Brain microvascular endothelial cell (primary cell): ENCODE measurements around the gene PLEK2.

ENCODE experiments used
- DNase-seq: peaks from one replicate; pipeline ENCODE4 v3.0.0-alpha.2; 2020
- H3K27ac ChIP-seq: fragments of 250-450 bp; sonication (Bioruptor Pico); 2 replicates; pipeline ENCODE4 v1.5.1; 2020; ENCODE audit warnings: mild to moderate bottlenecking, moderate library complexity
- H3K27me3 ChIP-seq: fragments of 250-450 bp; sonication (Bioruptor Pico); replicated peaks from 2 replicates; pipeline ENCODE4 v1.5.1; 2020; ENCODE audit warnings: mild to moderate bottlenecking
- H3K36me3 ChIP-seq: fragments of 250-450 bp; sonication (Bioruptor Pico); replicated peaks from 2 replicates; pipeline ENCODE4 v1.5.1; 2020; ENCODE audit warnings: mild to moderate bottlenecking
- H3K4me3 ChIP-seq: 2 replicates; pipeline ENCODE4 v1.5.1; 2011; ENCODE audit warnings: low read depth, mild to moderate bottlenecking, control low read depth, low read length, moderate library complexity
- in situ Hi-C: cut with HindIII; loops from 2 replicates; pipeline ENCODE4 v1.10.0; 2017; ENCODE audit warnings: low sequenced_read_pairs, low pct_ligation_motif_present
- TF ChIP-seq, protein P1 (sequence below): IDR thresholded peaks from 2 replicates; pipeline ENCODE4 v1.5.1; 2011; ENCODE audit warnings: low read depth, mild to moderate bottlenecking, moderate library complexity, low read length, control low read depth, inconsistent platforms; ENCODE audit errors: missing control alignments

PLEK2 gene

DNA sequence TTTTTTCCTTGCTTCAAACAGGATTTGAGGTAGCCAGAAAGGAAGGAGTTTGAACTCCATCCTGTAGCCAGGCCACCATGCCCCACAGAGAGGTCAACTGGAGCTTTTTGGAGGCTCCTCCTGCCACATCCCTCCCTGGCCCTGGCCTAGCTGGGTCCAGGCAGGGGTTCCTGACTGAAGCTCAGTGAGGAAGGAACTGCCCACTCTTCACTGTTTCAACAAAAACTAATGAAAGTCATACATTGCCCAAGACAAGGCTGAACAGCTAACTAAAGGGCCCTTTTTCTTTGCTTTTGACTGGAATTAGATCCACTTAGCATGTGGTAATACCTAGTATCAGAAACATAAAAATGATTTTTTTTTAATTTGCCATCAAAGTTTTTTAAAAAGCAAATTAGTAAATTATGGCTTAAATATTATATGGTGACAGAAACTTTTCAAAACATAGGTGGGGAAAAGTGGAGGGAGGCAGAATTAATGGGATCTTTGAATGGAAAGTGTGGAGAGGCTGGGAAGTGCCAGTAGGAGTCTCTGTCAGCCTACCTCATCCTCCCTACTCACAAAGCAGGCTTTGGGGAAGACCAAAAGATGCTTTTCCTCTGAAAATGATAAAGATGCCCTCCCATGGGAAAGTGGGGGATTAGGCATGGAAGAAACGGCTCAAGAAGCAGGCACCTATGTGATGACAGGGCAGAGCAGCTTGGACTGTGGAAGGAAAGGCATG is 22.0 kb downstream of the PLEK2 start:
- TF ChIP-seq, protein P1, sequence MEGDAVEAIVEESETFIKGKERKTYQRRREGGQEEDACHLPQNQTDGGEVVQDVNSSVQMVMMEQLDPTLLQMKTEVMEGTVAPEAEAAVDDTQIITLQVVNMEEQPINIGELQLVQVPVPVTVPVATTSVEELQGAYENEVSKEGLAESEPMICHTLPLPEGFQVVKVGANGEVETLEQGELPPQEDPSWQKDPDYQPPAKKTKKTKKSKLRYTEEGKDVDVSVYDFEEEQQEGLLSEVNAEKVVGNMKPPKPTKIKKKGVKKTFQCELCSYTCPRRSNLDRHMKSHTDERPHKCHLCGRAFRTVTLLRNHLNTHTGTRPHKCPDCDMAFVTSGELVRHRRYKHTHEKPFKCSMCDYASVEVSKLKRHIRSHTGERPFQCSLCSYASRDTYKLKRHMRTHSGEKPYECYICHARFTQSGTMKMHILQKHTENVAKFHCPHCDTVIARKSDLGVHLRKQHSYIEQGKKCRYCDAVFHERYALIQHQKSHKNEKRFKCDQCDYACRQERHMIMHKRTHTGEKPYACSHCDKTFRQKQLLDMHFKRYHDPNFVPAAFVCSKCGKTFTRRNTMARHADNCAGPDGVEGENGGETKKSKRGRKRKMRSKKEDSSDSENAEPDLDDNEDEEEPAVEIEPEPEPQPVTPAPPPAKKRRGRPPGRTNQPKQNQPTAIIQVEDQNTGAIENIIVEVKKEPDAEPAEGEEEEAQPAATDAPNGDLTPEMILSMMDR, result no peak
- no peak for DNase-seq
- peaks cover 15% of the 10 kb centered on the region for H3K36me3 ChIP-seq
- no peak overlapping the region for H3K4me3 ChIP-seq
- in situ Hi-C loops, result no loop called here
- no peaks in the 10 kb centered on the region for H3K27me3 ChIP-seq
- H3K27ac ChIP-seq, result no peak overlapping the region

DNA sequence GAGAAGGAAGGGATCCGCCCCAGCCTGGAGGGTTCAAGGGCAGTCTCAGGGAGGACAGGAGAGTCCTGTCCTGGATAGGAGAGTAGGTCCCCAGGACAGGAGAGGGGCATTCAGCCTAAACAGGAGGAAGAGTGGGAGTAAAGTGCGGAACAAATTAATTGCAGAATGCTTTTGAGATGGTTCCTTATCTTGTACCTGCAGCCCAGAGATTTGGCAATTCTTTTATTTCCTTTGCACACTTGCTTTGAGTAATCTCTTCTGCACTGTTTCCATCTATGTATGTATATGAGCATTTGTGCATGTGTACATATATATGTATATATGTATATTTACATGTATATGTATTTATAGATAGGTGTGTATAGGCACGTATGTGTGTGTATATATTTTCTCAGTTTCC is 22.7 kb downstream of the PLEK2 start:
- in situ Hi-C loops, result no loop called here
- TF ChIP-seq, protein P1, result no peak
- no peak for DNase-seq
- no peak overlapping the region for H3K4me3 ChIP-seq
- H3K27me3 ChIP-seq, result no peaks in the 10 kb centered on the region
- H3K27ac ChIP-seq, result no peak overlapping the region
- peaks cover 21% of the 10 kb centered on the region for H3K36me3 ChIP-seq

DNA sequence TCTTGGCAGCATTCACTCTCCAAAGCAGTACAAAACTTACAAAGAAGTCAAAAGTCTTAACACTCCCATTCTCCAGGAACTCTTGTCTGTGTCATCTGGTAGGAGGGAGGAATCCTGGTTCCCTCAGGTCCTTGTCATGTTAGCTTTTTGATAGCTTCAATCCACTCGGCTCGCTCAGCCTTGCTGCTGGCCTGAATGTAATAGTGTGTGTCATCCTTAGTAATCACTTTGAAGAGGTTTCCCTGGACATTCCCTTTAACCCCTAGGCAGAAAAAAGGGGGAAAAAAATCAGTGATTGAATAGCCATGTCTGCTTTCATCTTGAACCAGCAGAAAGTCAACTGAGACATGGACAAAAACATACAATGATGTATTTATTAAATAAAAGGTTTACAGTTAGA is 24.8 kb downstream of the PLEK2 start:
- Histone ChIP-seq H3K36me3 (peaks cover 35% of the 10 kb centered on the region), H3K27ac (no peak overlapping the region), H3K4me3 (no peak overlapping the region), H3K27me3 (no peaks in the 10 kb centered on the region)
- TF ChIP-seq, protein P1, result no peak
- peak; percentile 34 for DNase-seq
- in situ Hi-C loops, result no loop called here

DNA sequence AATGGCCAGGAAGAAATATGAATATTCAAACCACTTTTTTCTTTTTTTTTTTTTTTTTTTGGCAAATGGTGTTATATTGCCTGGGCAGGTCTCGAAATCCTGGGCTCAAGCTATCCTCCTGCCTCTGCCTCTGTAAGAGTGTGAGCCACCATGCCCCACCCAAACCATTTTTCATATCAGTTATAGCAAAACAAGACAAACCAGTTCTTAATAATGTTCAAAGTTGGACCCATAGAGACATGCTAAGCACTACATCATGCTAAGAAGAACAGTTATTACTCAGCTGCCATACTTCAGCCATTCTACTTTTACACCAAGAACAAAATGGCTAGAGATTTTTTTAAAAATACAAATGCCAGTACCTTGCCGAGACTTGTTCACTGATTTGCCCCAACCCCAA is 26.3 kb downstream of the PLEK2 start:
- no peak overlapping the region for H3K27ac ChIP-seq
- peaks cover 50% of the 10 kb centered on the region for H3K36me3 ChIP-seq
- H3K27me3 ChIP-seq, result no peaks in the 10 kb centered on the region
- no peak for DNase-seq
- in situ Hi-C loops, result no loop called here
- TF ChIP-seq, protein P1, result no peak
- H3K4me3 ChIP-seq, result no peak overlapping the region

DNA sequence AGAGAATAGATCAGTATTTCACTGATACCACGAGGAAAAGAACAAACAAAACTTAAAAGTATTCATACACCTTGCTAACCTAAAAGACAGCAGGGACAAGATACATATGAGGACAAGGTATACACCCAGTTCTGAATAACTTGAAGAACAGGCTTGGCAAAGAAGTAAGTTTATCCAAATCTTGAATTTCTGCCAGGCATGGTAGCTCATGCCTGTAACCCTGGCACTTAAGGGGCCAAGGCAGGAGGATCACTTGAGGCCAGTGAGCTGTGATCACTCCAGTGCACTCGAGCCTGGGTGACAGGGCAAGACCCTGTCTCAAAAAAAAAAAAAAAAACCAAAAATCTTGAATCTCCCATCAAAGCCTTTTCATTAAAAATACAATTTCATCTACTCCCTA is 26.8 kb downstream of the PLEK2 start:
- no peak overlapping the region for H3K27ac ChIP-seq
- no peaks in the 10 kb centered on the region for H3K27me3 ChIP-seq
- peaks cover 52% of the 10 kb centered on the region for H3K36me3 ChIP-seq
- H3K4me3 ChIP-seq, result no peak overlapping the region
- in situ Hi-C loops, result no loop called here
- no peak for DNase-seq
- TF ChIP-seq, protein P1, result no peak

DNA sequence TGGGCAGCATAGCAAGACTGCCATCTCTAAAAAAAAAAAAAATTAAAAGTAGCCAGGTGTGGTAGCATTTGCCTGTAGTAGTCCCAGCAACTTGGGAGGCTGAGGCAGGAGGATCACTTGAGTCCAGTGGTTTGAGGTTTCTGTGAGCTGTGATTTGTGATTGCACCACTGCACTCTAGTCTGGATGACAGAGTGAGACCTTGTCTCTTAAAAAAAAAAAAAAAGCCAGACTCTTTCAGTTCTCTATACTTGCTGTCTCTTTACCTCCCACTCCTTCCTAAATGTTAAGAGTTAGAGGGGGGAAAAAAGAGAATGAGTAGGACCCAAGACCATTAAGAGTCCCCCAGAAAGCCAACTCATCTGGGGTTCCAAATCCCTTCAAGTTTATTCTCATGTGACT is 34.0 kb downstream of the PLEK2 start:
- DNase-seq, result no peak
- in situ Hi-C loops, result no loop called here
- H3K4me3 ChIP-seq, result no peak overlapping the region
- H3K36me3 ChIP-seq, result peaks cover 76% of the 10 kb centered on the region
- H3K27ac ChIP-seq, result no peak overlapping the region
- TF ChIP-seq, protein P1, result no peak
- no peaks in the 10 kb centered on the region for H3K27me3 ChIP-seq
